Tibial nerve (tissue), 4 donors: ENCODE results near the gene DDX54.

Experiments
- EP300 ChIP-seq, 2 donors: sonication (generic); formaldehyde crosslinking; IDR thresholded peaks; one replicate each; pipeline ENCODE4 v1.6.1; 2017; ENCODE audit warnings: antibody characterized with exemption in 2 of 2, mild to moderate bottlenecking in 1 of 2
- POLR2A ChIP-seq, 2 donors: fragments of 450-650 bp; IDR thresholded peaks; one replicate each; pipeline ENCODE4 v1.6.1; 2017; ENCODE audit warnings: antibody characterized with exemption in 2 of 2, mild to moderate bottlenecking in 2 of 2, moderate library complexity in 2 of 2
- TF ChIP-seq, protein P1 (sequence below), 5 experiments: fragments of 200-600 bp in 3 of 5; fragments of 450-650 bp in 2 of 5; sonication (generic) in 3 of 5; IDR thresholded peaks; one replicate each; pipeline ENCODE4 v1.5.1; 2016 to 2019; ENCODE audit warnings: antibody characterized with exemption in 5 of 5, mild to moderate bottlenecking in 3 of 5, moderate library complexity in 2 of 5

DNA sequence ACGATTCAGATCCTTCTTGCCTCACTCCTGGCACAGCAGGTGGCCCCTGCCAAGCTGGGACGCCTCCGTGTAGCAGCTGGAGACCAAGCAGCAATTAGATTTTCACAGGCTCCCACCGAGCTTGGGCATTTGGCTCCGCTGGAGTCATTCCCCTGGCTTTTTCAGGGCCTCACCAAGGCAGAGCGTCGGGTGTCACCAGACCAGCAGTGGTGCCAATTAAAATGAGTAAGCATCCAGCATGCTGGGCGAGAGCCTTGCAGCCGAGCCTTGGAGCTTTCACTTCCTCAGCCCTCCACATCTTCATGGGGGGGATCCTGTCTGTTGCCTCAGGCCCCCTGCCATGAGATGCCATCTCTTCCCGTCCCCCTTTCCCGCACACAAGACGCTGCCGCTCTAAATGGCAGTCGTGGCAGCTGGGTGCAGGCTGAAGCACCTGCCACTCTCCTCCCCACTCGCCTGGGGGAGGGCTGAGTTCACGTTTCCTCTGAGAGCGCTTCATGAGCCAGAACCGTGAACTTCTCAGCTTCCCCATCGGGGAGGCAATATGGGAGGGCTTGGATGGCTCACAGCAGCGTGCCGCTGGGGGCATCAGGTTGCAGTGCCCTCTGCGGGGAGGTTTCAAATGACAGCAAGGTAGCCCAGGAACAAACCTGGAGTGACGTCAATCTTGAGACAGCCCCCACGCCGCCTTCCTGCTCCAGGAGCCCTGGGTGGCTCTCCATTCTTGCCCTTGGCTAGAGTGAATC, 47.7 kb upstream of the DDX54 start:
- TF ChIP-seq POLR2A (IDR thresholded peaks at IDR 0.05): no peak
- TF ChIP-seq, protein P1, sequence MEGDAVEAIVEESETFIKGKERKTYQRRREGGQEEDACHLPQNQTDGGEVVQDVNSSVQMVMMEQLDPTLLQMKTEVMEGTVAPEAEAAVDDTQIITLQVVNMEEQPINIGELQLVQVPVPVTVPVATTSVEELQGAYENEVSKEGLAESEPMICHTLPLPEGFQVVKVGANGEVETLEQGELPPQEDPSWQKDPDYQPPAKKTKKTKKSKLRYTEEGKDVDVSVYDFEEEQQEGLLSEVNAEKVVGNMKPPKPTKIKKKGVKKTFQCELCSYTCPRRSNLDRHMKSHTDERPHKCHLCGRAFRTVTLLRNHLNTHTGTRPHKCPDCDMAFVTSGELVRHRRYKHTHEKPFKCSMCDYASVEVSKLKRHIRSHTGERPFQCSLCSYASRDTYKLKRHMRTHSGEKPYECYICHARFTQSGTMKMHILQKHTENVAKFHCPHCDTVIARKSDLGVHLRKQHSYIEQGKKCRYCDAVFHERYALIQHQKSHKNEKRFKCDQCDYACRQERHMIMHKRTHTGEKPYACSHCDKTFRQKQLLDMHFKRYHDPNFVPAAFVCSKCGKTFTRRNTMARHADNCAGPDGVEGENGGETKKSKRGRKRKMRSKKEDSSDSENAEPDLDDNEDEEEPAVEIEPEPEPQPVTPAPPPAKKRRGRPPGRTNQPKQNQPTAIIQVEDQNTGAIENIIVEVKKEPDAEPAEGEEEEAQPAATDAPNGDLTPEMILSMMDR (IDR thresholded peaks at IDR 0.05): no peak
- peak in 1 of 2 donors; percentile 63 for TF ChIP-seq EP300 (IDR thresholded peaks at IDR 0.05)
